ENCODE results near the gene DRC1. TPM values are rescaled to one million over a fixed set of nuclear protein-coding genes. Genes with fewer than 3 reads are reported as not detected.
A peak's percentile ranks its signal among the peaks of the same experiment; 100 is the strongest.
"Not testable (repeated sequence)": the region's sequence is repeated elsewhere in the genome, so short reads cannot be mapped to it uniquely, and the experiment has no call there.

Gene DRC1
- total RNA-seq: 0.13 and 0.41 TPM in 2 replicates

DNA sequence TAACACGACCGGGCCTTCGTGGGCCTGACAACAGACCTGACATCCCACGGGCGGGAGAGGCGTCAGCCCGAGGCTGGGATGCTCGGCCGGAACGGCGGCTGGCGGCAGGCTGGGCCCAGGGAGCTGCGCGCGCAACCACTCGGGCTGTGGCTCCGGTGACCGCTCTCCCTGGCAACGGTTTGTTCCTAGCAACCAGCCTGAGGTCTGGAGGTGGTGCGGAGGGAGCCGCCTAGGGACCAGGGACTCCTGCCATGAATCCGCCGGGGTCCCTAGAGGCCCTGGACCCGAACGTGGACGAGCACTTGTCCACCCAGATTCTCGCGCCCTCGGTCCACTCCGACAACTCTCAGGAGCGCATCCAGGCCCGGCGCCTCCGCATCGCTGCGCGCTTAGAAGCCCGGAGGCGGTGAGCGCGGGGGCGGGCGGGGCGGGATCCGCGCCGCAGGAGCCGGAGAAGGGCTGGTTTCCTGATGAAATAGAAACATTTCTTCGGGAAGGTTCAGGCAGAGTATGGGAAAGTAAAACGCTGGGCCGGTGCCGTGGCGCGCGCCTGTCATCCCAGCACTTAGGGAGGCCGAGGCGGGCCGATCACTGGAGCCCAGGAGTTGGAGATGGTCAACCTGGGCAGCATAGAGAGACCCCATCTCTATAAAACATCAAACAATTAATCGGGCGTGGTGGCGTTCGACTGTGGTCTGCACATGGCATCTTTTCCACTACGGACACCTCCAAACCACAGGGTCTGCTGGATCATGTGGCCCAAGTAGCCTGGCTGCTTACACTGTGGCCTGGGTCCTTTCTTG is at the start of gene DRC1:
Gene DRC1 (plus strand): TSS at position 182 of the 803 bp plus-strand sequence. CDS start 70 bp downstream, at position 252.
- TF ChIP-seq, protein P1, sequence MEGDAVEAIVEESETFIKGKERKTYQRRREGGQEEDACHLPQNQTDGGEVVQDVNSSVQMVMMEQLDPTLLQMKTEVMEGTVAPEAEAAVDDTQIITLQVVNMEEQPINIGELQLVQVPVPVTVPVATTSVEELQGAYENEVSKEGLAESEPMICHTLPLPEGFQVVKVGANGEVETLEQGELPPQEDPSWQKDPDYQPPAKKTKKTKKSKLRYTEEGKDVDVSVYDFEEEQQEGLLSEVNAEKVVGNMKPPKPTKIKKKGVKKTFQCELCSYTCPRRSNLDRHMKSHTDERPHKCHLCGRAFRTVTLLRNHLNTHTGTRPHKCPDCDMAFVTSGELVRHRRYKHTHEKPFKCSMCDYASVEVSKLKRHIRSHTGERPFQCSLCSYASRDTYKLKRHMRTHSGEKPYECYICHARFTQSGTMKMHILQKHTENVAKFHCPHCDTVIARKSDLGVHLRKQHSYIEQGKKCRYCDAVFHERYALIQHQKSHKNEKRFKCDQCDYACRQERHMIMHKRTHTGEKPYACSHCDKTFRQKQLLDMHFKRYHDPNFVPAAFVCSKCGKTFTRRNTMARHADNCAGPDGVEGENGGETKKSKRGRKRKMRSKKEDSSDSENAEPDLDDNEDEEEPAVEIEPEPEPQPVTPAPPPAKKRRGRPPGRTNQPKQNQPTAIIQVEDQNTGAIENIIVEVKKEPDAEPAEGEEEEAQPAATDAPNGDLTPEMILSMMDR (IDR thresholded peaks at IDR 0.05; ENCODE audit: insufficient read depth, low read length, poor library complexity, severe bottlenecking): no peak
- H3K4me3 ChIP-seq (ENCODE audit: low read depth, low read length): peak within 1 kb of the TSS; percentile 55
- DNase-seq (ENCODE audit: low read depth): peak; percentile 48
- H3K27me3 ChIP-seq (ENCODE audit: control insufficient read depth, insufficient read depth, low read length): no peaks in the 10 kb centered on the region
- H3K36me3 ChIP-seq (ENCODE audit: control insufficient read depth, insufficient read depth, low read length): no peaks in the 10 kb centered on the region

DNA sequence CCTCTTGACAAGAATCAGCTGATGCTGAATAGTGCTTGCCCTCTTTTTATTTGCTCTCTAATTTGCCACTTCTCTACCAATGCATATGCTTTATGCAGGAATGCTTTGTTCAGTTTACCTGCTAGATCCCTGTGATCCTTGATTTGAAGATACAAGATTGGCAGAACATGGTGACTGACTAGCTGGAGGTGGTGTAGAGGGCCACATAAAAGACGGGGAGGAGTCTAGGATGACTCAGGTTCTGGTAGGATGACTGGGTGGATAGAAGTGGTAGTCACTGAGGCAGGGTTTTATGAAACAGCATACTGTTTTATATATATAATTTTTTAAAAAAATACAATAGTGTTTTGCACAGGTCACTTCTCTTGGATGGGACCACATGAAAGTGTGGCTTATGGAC is 48.8 kb upstream of the DRC1 start:
- TF ChIP-seq, protein P1 (IDR thresholded peaks at IDR 0.05; ENCODE audit: insufficient read depth, low read length, poor library complexity, severe bottlenecking): no peak
- Histone ChIP-seq H3K27me3 (ENCODE audit: control insufficient read depth, insufficient read depth, low read length) (no peaks in the 10 kb centered on the region), H3K4me3 (ENCODE audit: low read depth, low read length) (no peak overlapping the region), H3K36me3 (ENCODE audit: control insufficient read depth, insufficient read depth, low read length) (no peaks in the 10 kb centered on the region)
- DNase-seq (ENCODE audit: low read depth): no peak

DNA sequence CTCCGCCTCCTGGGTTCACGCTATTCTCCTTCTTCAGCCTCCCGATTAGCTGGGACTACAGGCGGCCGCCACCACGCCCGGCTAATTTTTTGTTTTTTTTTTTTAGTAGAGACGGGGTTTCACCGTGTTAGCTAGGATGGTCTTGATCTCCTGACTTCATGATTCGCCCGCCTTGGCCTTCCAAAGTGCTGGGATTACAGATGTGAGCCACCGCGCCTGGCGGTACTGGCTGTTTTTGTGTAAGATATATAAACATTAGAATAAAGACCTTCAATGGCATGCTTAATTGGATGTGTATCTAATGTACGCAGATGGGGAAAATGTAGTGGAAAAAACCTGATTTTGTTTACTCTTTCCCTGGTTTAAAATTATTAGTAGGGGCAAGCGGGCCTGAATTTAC is 47.3 kb upstream of the DRC1 start:
- not testable (repeated sequence) for H3K27me3 ChIP-seq (ENCODE audit: control insufficient read depth, insufficient read depth, low read length); H3K4me3 ChIP-seq (ENCODE audit: low read depth, low read length); DNase-seq (ENCODE audit: low read depth); H3K36me3 ChIP-seq (ENCODE audit: control insufficient read depth, insufficient read depth, low read length)

DNA sequence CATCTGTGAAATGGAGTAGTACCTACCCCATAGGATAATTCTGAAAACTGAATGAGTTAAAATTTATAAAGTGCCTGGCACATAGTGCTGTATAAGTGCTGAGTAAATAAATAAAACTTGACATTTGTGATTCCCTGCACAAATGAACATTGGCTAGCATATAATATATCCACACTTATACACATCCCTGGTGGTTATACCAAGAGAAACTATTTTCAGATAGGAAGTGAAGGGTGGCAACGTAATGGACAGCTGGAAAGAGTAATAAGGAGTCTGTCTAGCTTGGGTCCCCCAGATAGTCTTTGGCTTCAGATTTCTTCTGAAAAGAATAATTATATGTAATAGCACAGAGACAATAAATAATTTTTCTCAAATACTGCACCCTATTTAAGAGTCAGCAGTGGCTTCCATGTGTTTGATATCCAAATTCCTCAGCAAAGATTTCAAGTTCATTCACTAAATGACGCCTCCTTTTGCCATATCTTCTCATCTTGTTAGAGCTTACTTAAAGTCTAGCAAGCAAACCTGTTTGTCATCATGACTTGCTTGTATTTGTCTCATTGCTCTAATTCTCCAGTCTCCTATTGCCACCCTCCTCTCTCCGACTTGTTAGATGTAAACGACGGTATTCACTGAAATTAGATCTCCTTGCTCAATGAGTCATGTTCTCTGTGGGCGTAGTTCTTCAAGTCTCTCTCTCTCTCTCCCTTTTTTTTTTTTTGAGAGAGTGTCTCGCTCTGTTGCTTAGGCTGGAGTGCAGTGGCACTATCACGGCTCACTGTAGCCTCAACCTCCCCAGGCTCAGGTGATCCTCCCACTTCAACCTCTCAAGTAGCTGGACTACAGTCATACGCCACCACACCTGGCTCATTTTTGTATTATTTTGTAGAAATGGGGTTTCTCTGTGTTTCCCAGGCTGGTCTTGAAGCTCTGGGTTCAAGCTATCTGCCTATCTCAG is 46.4 kb upstream of the DRC1 start:
- Histone ChIP-seq H3K36me3 (ENCODE audit: control insufficient read depth, insufficient read depth, low read length) (no peaks in the 10 kb centered on the region), H3K4me3 (ENCODE audit: low read depth, low read length) (no peak overlapping the region), H3K27me3 (ENCODE audit: control insufficient read depth, insufficient read depth, low read length) (no peaks in the 10 kb centered on the region)
- TF ChIP-seq, protein P1 (IDR thresholded peaks at IDR 0.05; ENCODE audit: insufficient read depth, low read length, poor library complexity, severe bottlenecking): no peak
- peak; percentile 98 for DNase-seq (ENCODE audit: low read depth)

DNA sequence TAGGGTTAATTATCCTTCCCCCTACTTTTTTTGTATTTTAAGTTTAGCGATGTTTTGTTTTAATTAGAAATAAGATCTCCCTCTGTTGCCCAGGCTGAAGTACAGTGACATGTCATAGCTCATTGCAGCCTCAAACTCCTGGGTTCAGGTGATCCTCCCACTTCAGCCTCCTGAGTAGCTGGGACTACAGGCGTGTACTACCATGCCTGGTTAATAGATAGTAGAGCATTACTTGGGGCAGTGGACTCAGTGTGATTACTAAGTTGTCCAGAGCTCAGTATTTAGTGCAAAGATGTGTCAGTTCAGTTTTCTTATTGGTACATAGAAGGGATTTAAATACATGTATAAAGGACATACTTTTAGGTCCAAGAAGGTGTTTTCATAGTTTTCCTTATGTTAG is 45.6 kb upstream of the DRC1 start:
- Histone ChIP-seq H3K4me3 (ENCODE audit: low read depth, low read length) (no peak overlapping the region), H3K27me3 (ENCODE audit: control insufficient read depth, insufficient read depth, low read length) (no peaks in the 10 kb centered on the region), H3K36me3 (ENCODE audit: control insufficient read depth, insufficient read depth, low read length) (no peaks in the 10 kb centered on the region)
- DNase-seq (ENCODE audit: low read depth): no peak
- TF ChIP-seq, protein P1 (IDR thresholded peaks at IDR 0.05; ENCODE audit: insufficient read depth, low read length, poor library complexity, severe bottlenecking): no peak

DNA sequence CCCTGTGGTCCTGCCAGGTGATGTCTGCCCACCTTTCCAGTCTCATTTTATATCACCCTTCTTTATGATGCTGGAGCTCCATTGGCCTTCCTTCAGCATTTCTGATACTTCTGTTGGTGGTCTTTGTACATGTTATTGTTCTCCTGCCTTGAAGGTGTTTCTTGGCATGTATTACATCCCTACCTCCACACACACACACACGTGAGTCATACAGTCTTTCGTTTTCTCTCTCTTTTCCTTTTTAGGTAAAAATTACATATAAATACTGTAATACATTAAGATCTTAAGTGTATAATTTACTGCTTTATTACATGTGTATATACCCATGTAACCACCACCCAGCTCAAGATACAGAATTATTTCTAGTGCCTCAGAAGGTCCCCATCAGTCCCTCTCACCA is 44.9 kb upstream of the DRC1 start:
- no peak for DNase-seq (ENCODE audit: low read depth)
- no peaks in the 10 kb centered on the region for H3K27me3 ChIP-seq (ENCODE audit: control insufficient read depth, insufficient read depth, low read length)
- TF ChIP-seq, protein P1 (IDR thresholded peaks at IDR 0.05; ENCODE audit: insufficient read depth, low read length, poor library complexity, severe bottlenecking): no peak
- no peak overlapping the region for H3K4me3 ChIP-seq (ENCODE audit: low read depth, low read length)
- H3K36me3 ChIP-seq (ENCODE audit: control insufficient read depth, insufficient read depth, low read length): no peaks in the 10 kb centered on the region

Measured in kidney epithelial cell (primary cell).